Activated CD8-positive, alpha-beta memory T cell treated with anti-CD3 and anti-CD28 coated beads, Interleukin-2, amount 50 U/mL, for 4 hours (primary cell): ENCODE measurements around the gene PANK4.

Experiments used
- DNase-seq: peaks from one replicate; pipeline ENCODE4 v3.0.0-alpha.2; 2020

Gene PANK4

DNA sequence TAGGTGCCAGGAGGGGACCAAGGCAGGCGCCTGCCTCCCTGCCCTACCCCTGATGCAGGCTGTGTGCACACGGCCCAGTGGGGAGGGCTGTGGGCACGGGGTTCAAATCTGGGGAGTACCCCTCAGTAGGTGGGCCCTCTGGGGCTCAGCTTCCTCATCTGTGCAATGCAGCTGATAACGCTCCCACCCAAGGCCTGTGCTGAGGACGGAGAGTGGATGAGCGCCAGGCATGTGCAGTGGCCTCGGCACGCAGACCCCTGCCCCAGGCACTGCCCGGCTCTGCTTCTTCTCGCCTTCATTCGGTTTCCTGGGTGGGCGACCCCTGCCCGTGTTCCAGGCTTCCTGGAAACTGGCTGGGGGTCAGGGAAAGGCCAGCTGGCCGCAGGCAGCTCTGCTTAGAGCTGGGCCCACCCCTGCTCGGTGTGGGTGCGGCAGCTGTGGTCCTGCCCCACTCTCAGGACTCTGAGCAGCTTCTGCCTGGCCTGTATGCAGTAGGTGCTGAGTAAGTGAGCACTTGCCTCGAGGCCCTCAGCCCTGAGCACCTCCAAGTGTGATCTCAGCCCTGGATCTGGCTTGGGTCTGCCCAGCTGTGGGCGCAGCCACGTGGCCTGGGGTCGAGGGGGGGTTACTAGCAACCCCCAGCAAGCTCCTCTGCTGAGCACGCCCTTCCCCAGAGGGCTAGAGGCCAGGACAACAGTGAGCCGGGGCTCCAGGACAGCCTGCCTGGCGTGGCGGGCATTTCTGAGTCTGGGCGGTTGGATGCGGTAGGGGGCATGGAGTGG is 17.9 kb upstream of the PANK4 start:
- DNase-seq: no peak

DNA sequence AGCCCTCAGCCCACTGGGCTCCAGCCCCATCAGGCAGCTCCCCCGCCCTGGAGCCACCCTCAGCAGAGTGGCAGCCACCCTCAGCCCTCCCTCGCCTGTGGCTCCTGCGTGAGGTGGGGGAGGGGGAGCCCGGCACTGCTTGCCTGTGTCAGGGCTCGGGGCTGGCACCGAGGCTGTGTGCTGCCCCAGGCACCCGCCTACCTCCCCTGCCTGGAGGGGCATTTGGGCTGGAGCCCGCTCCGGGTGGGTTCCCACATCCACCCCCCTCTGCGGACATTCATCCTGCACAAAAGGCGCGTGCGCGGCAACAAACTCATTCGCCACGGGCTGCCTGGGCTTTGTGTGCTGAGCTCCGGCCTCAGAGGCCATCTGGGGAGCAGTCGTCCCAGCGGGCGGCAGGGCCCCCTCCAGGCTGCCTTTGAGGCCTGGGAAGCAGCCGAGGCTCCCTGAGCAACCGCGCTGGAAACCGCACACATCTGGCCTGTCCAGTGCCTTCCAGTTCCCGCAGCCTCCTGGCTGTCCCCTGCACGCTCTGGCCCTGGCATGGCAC is 17.2 kb upstream of the PANK4 start:
- peak; percentile 50 for DNase-seq

DNA sequence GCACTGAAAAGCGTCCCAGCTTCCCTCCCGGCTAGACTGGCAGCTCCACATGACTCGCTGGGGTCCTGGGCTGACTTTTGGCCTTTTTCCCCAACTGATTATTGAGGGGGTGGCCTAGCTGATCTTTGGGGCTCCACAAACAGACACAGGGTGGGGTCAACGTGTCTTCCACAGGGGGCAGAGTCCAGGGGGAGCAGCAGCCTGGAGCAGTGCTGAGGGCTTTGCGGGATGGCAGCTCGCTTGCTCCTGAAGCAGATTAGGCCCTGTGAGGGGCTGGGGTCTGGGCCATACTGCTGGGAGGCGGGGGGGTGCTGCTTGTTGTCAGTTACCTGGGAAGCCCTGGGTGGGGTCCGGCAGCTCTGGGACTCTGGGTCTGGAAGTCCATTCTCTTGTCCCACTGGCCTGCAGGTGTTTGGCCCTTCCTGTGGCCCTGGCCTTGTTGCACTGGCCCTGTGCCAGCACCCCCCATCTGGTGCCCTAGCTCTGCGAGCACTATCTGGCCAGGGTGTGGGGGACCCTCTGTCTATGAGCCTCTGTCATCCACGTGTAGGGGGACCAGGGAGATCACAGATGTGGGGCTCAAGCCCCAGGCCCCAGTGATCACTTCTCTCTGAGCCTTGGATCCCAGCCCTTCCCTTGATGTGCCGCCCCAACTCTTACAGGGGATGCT is 16.0 kb upstream of the PANK4 start:
- DNase-seq: no peak

- no peak for DNase-seq
Observed at GRCh38 chr1:2541619-2542245, 15.3 kb upstream of the PANK4 start.

GRCh38 chr1:2540816-2541492 is 14.6 kb upstream of the PANK4 start:
- DNase-seq: peak; percentile 41

GRCh38 chr1:2539312-2539907 is 13.0 kb upstream of the PANK4 start:
- no peak for DNase-seq

DNA sequence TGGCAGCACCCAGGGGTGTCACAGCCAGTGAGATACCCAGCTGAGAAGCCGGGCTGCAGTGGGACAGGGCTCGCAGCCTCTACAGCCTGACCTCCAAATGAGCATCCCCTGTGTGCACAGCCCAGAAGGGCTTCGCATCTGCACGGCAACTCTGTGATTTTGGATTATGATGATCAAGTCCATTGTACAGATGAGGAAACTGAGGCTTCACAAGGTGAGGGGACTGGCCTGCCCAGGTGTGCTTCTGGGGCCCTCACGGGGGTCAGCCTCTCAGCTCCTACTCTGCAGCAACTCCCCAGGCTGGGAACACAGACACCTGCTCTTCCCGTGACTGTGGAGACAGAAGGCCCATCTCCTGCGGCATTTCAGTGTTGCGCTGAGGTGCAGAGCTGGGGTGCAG is 12.5 kb upstream of the PANK4 start:
- no peak for DNase-seq

DNA sequence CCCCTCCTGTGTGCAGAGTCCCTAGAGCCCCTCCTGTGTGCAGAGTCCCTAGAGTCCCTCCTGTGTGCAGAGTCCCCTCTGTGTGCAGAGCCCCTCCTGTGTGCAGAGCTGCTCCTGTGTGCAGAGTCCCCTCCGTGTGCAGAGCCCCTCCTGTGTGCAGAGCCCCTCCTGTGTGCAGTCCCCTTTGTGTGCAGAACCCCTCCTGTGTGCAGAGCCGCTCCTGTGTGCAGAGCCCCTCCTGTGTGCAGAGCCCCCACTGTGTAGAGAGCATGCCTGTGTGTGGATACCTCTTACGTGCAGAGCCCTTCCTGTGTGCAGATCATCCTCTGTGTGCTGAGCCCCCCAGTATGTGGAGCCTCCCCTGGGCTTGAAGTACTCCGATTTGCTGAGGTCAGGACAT is 12.0 kb upstream of the PANK4 start:
- no peak for DNase-seq

DNA sequence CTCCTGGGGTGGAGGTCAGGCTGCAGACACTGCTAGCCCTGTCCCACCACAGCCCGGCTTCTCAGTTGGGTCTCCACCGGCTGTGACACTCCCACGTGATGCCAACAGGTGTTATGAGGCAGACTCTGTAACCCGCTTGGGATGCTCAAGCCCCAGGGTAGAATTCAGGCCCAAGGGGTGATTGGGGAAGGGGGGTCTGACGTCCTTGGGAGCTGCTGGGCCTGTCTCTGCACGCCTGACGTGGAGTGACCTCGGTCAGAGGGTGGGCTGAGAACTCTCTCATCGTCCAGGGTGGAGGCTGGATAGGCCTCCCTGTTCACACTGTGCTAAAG is 11.4 kb upstream of the PANK4 start:
- DNase-seq: no peak

DNA sequence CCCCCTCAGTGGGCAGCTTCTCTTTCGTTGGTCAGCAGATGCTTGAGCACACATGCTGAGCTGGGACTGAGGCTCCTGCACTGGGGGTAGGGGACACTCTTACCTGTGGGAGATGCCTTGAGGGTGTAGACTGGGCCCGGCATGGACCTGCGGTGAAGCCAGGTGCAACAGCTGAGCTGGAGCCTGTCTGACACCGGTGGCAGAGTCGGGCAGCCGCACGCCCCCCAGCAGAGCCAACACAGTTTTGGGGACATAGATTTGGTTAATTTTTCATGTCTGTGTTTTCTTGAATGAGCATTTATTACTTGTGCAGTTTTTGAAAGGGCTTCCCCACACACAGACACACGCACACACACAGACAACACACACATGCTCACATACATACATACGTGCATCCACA is 9.6 kb upstream of the PANK4 start:
- DNase-seq: no peak

DNA sequence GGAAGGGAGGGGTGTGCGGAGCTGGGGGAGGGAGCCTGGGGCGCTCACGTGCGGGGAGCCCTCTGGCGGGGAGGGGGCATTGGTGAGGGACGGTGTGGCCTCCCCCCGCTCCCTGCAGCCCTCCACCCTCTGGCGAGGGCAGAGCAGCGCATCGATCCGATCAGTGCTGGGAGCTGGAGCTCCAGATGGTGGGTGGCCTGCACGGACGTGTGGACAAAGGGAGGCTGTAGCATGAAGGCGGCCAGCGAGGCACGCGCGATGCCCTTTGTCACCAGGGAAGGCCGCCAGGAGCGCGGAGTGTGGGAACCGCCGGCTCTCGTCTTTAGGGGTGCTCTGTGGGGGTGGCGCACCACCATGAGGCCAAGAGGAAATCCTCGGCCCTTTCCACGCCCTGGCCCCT is 9.1 kb upstream of the PANK4 start:
- DNase-seq: no peak

DNA sequence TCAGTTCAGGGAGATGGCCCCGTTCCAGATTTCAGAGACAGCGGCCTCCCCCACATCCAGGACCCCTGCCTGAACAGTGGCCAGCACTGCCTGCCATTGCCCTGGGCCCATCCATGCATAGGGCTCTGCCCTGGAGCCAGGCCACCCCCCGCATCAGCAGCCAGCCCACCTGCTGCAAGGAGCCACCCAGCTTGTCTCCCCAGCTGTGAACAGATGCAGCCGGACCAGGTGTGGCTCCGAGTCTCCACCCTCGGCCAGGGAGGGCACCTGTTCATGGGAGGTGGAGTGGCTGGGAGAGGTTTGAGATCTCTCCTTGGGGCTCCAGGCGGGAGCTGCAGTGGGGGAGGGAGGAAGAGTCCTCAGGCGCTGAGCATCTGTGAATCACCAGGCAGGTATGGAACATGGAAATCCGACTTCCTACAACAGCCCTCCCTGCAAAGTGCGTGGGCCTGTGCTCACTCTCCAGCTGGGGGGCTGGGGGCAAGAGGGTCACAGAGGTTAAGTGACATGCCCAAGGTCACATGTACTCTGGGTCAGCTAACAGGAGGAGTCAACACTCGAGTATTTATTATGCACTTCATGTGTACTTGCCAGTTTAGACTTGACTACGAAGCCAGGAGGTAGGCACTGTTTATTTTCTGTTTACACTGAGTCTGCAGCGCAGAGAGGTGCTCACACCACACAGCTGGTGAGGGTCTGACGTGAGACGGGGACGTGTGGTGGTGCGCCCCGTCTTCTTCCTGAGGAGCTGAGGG is 8.5 kb upstream of the PANK4 start:
- no peak for DNase-seq

GRCh38 chr1:2534315-2534686 is 7.9 kb upstream of the PANK4 start:
- no peak for DNase-seq

- no peak for DNase-seq
Observed at GRCh38 chr1:2533365-2533764, 7.0 kb upstream of the PANK4 start.

- DNase-seq: no peak
Observed at GRCh38 chr1:2532485-2533160, 6.2 kb upstream of the PANK4 start.

DNA sequence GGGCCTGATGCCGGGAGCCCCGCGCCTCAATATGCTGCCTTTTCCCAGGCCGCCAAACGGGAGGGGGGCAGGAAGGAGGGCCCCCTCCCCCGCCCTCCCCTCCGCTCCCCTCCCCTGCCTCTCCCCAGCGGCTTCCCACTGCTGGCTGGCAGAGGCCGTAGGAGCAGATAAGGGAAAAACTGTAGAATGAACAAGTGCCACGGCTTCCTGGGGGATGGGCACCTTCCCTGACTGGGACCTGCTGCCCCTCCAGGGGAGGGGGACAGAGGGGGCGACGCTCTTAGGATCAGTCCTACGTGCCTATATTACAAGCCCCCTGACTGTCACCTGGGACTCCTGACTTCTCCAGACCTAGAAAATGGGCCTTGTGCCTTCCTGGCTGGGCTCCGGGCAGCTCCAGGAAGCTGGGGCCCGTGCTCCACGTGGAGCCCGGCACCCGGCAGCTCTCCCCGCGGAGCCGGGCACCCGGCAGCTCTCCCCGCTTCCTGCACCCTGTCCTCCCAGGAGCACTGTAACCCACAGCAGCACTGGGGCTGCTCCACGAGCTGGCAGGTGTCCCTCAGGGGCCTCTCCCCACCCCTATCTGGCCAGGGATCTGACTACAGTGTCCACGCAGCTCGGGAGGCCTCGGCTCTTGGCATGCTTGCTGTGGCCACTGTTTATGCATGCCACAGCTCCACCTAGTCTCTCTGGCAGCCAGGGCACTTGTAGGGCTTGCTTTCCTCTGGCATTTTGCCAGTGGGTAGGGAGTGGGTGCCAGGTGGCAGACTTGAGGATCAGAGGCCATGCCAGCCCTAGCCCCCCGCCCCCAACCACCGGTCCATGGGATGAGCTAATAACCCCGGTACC is 4.3 kb upstream of the PANK4 start:
- DNase-seq: no peak

DNA sequence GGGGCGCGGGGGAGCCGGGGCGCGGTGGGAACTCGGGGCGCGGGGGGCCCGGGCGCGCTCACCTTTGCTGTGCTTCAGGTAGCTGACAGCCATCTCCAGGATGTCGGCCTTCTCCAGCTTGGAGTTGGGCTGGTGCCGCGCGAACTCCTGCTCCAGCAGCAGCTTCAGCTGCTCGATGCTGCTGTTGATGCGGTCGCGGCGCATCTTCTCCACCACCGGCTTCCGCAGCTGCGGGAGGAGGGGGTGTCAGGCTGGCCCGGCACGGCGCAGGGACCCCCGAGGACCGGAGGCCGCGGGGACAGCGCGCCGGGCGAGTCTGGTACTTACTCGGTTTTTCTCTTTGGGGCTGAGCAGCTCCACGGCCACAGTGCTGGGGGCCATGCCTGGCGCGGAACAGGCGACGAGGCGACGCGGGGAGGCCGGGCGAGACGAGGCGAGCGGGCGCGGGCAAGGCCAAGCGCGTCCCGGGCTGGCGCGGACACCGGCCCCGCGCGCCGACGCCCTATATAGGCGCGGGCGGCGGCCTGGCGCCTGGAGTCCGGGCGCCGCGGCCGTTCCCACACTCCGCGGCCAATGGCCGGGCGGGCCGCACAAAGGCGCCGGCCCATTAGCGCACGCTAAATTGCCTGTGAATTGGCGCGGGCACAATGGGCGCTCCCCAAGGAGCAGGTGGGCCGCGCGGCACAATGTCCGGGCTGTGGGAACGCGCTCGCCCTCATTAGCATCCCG is 3.6 kb upstream of the PANK4 start, which contains the start of gene HES5:
TSS of gene HES5 (minus strand) at position 480 of the 729 bp plus-strand sequence. CDS start at position 381, 99 bp downstream.
- DNase-seq: no peak

DNA sequence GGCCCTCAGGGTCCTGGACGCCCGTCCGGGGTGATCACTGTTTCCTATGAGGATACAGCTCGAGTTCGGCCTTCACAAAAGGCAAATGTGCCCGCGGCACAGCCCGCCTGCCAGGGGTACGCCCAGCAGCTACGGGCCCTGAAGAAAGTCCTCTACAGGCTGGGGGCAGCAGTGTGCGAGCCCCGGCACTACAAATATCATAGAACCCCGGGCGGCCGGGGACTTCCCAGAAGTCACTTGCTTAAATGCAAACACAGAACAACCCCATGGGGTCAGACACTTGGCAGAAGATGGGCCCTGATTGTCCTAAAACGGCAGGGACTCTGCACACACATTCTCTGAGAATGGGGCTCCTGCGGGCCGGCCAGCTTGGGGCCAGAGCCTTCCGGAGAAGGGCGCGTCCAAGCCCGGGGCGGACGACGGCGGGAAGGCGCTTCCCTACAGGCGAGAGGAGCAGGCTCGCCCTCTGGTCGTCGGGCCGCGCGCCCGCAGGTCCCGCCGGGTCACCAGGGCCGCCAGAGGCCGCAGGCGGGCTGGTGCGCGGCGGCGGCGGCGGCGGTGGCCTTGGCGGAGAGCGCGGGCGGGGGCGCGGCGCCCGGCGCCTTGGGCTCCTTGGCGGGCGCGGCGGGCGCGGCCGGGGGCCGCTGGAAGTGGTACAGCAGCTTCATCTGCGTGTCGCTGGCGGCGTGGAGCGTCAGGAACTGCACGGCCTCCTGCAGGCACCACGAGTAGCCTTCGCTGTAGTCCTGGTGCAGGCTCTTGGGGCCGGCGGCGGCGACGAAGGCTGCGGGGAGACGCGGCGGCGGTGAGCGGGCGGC is 2.8 kb upstream of the PANK4 start:
- DNase-seq: peak; percentile 56

GRCh38 chr1:2528611-2528965 is 2.2 kb upstream of the PANK4 start:
- no peak for DNase-seq
